ENCODE measurements around the gene SEMA4F.

GRCh38 chr2:74715081-74715791 is 61.2 kb downstream of the SEMA4F start:
- TF ChIP-seq POLR2A (IDR thresholded peaks at IDR 0.05) (no peak), CTCF (IDR thresholded peaks at IDR 0.05) (peak; percentile 84 to 89 (median 87))

Data from gastroesophageal sphincter (tissue), 3 donors.